Measurements from ENCODE around the gene UNC5A. TPM values are rescaled to one million over a fixed set of nuclear protein-coding genes. Genes with fewer than 3 reads are reported as not detected.

UNC5A gene
- total and polyA plus RNA-seq, 2 of the 8 experiments (the other 6 are each of a cell fraction or from before 2014, with no cell fraction given), result 4.0 to 7.6 TPM

GRCh38 chr5:176883700-176884570, 73.6 kb downstream of the UNC5A start:
- H3K4me3 ChIP-seq (ENCODE audit: extremely low read depth in 1 of 4, insufficient read depth in 2 of 4, low read depth in 3 of 4, low read length in 4 of 4), result no peak overlapping the region
- H3K18ac ChIP-seq (ENCODE audit: extremely low read depth, low read length), result no peak overlapping the region
- no peak overlapping the region for H2BK5ac ChIP-seq (ENCODE audit: low read depth, low read length)
- no peaks in the 10 kb centered on the region for H3K27me3 ChIP-seq (replicated peaks in 1 of 4; ENCODE audit: control insufficient read depth in 3 of 4, extremely low read depth in 1 of 4, insufficient read depth in 3 of 4, low read length in 3 of 4)
- no peak overlapping the region for H4K91ac ChIP-seq (replicated peaks; ENCODE audit: insufficient read length, low read length)
- H3K79me1 ChIP-seq (ENCODE audit: low read depth, low read length), result no peaks in the 10 kb centered on the region
- H2AFZ ChIP-seq (ENCODE audit: low read length), result no peak overlapping the region
- no peak overlapping the region for H3K9ac ChIP-seq (replicated peaks in 1 of 4; ENCODE audit: extremely low read depth in 1 of 4, low read depth in 3 of 4, low read length in 3 of 4)
- H3K56ac ChIP-seq (replicated peaks; ENCODE audit: insufficient read length, low read depth, low read length), result no peak overlapping the region
- no peak overlapping the region for H2BK120ac ChIP-seq (replicated peaks; ENCODE audit: low read depth, low read length)
- no peak overlapping the region for H2BK12ac ChIP-seq (ENCODE audit: low read depth, low read length)
- no peak overlapping the region for H2AK5ac ChIP-seq (ENCODE audit: low read depth, low read length)
- H3K23me2 ChIP-seq (ENCODE audit: low read depth, low read length), result no peaks in the 10 kb centered on the region
- H4K20me1 ChIP-seq (replicated peaks in 1 of 2; ENCODE audit: control insufficient read depth in 1 of 2, insufficient read depth in 2 of 2, low read length in 2 of 2), result no peaks in the 10 kb centered on the region
- H4K5ac ChIP-seq (ENCODE audit: insufficient read length, low read depth, low read length), result no peak overlapping the region
- H3K9me3 ChIP-seq (ENCODE audit: insufficient read depth in 2 of 2, low read depth in 1 of 2, low read length in 1 of 2), result no peaks in the 10 kb centered on the region
- ChIA-PET POLR2A (ENCODE audit: partially characterized antibody) (no interaction called here), CTCF (ENCODE audit: partially characterized antibody) (interaction anchor here (0.5 to 2.8 kb wide), 13 partner anchors 8 to 223 kb away, joined by 3 to 14 read pairs (median 3); partner anchors contain the start of gene HK3)
- H3K36me3 ChIP-seq (ENCODE audit: control insufficient read depth in 2 of 4, insufficient read depth in 4 of 4, low read length in 3 of 4), result no peaks in the 10 kb centered on the region
- H3K27ac ChIP-seq (ENCODE audit: low read depth, low read length), result no peak overlapping the region
- H4K8ac ChIP-seq (ENCODE audit: extremely low read depth, insufficient read depth, low read length), result no peak overlapping the region
- FAIRE-seq (no peak), DNase-seq (ENCODE audit: low read depth in 1 of 2, low spot score in 2 of 2) (no peak)
- WGBS, 2 experiments (ENCODE audit: extremely low coverage in 1 of 2, insufficient coverage in 1 of 2, insufficient read length in 1 of 2, insufficient replicate concordance in 2 of 2, low coverage in 1 of 2, low lambda C conversion rate in 2 of 2, missing lambda C conversion rate in 1 of 2), result 94% methylated on average over 17 of the region's 17 CpGs; no CpG with 5 or more reads in 1 of the 2 experiments
- H2BK15ac ChIP-seq (ENCODE audit: low read length), result no peak overlapping the region
- H3K14ac ChIP-seq (ENCODE audit: insufficient read length), result no peak overlapping the region
- H3K4me1 ChIP-seq (replicated peaks in 1 of 4; ENCODE audit: control insufficient read depth in 3 of 4, insufficient read depth in 4 of 4, low read length in 3 of 4), result no peaks in the 10 kb centered on the region; a peak in 1 of 7 replicates
- no peak overlapping the region for H3K4me2 ChIP-seq (ENCODE audit: insufficient read depth in 1 of 2, low read depth in 2 of 2, low read length in 2 of 2)
- no peaks in the 10 kb centered on the region for H3K79me2 ChIP-seq (ENCODE audit: control insufficient read depth in 1 of 2, insufficient read depth in 2 of 2, low read length in 2 of 2)
- no peak overlapping the region for H3K23ac ChIP-seq (ENCODE audit: insufficient read length)
- H3K4ac ChIP-seq (replicated peaks; ENCODE audit: insufficient read length, low read depth, low read length), result no peak overlapping the region
- H2BK20ac ChIP-seq (ENCODE audit: low read length), result no peak overlapping the region
- no peak for TF ChIP-seq CEBPB (IDR thresholded peaks at IDR 0.05; ENCODE audit: low read depth, low read length)
- TF ChIP-seq CHD2 (IDR thresholded peaks at IDR 0.05; ENCODE audit: low read length), result no peak
- TF ChIP-seq RAD21 (IDR thresholded peaks at IDR 0.05 in 1 of 2, conservative IDR thresholded peaks at IDR 0.05 in 1 of 2; ENCODE audit: low read depth in 2 of 2, low read length in 2 of 2), result no peak
- TF ChIP-seq, protein P1, sequence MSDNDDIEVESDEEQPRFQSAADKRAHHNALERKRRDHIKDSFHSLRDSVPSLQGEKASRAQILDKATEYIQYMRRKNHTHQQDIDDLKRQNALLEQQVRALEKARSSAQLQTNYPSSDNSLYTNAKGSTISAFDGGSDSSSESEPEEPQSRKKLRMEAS (IDR thresholded peaks at IDR 0.05), result no peak
- no peak for TF ChIP-seq CTBP2 (IDR thresholded peaks at IDR 0.05; ENCODE audit: borderline replicate concordance, insufficient read depth, insufficient read length, low read length)
- TF ChIP-seq JUN (IDR thresholded peaks at IDR 0.05; ENCODE audit: low read depth, low read length), result no peak
- TF ChIP-seq SUZ12 (IDR thresholded peaks at IDR 0.05; ENCODE audit: low read length), result no peak
- no peak for TF ChIP-seq CBX5 (IDR thresholded peaks at IDR 0.05; ENCODE audit: low read depth, low read length)
- no peak for TF ChIP-seq SIX5 (IDR thresholded peaks at IDR 0.05; ENCODE audit: low read depth, low read length)
- no peak for TF ChIP-seq PHF8 (conservative IDR thresholded peaks at IDR 0.05; ENCODE audit: low read depth, low read length)
- no peak for TF ChIP-seq BCL11A (IDR thresholded peaks at IDR 0.05; ENCODE audit: low read depth in 2 of 2, low read length in 2 of 2)

All from H1 (cell line).